Stimulated activated CD8-positive, alpha-beta memory T cell treated with anti-CD3 and anti-CD28 coated beads, Interleukin-4, amount 100 ng/mL, for 4 hours (primary cell): ENCODE data around the gene P2RY8.
A peak's percentile ranks its signal among the peaks of the same experiment; 100 is the strongest.
"Not testable (repeated sequence)": the region's sequence is repeated elsewhere in the genome, so short reads cannot be mapped to it uniquely, and the experiment has no call there.

Experiments used
- DNase-seq, 2 donors: peaks; one replicate each; pipeline ENCODE4 v3.0.0-alpha.2; 2020; ENCODE audit warnings: low read depth in 2 of 2, low spot score in 1 of 2

Gene P2RY8

GRCh38 chrX:1487401-1487800, 49.6 kb downstream of the P2RY8 start:
- DNase-seq, result no peak

- no peak for DNase-seq
Measured at GRCh38 chrX:1486749-1487361, 50.1 kb downstream of the P2RY8 start.

GRCh38 chrX:1486177-1486576, 50.8 kb downstream of the P2RY8 start:
- DNase-seq, result no peak

GRCh38 chrX:1485033-1485432, 52.0 kb downstream of the P2RY8 start:
- DNase-seq, result no peak

GRCh38 chrX:1484638-1485019, 52.4 kb downstream of the P2RY8 start:
- DNase-seq, result no peak

- DNase-seq, result no peak
Measured at GRCh38 chrX:1483843-1484637, 52.9 kb downstream of the P2RY8 start.

- not testable (repeated sequence) for DNase-seq
Measured at GRCh38 chrX:1482530-1482928, 54.5 kb downstream of the P2RY8 start.

- peak in 1 of 2 donors; percentile 41 for DNase-seq
Measured at GRCh38 chrX:1481636-1482529, 55.1 kb downstream of the P2RY8 start.

- DNase-seq, result no peak
Measured at GRCh38 chrX:1480082-1480785, 56.8 kb downstream of the P2RY8 start.

- DNase-seq, result no peak
Measured at GRCh38 chrX:1477801-1478458, 59.1 kb downstream of the P2RY8 start.

- no peak for DNase-seq
Measured at GRCh38 chrX:1477229-1477628, 59.8 kb downstream of the P2RY8 start.

- no peak for DNase-seq
Measured at GRCh38 chrX:1476682-1477081, 60.3 kb downstream of the P2RY8 start.

- DNase-seq, result no peak
Measured at GRCh38 chrX:1475881-1476280, 61.1 kb downstream of the P2RY8 start.

- DNase-seq, result no peak
Measured at GRCh38 chrX:1475481-1475880, 61.5 kb downstream of the P2RY8 start.

- not testable (repeated sequence) for DNase-seq
Measured at GRCh38 chrX:1474593-1474992, 62.4 kb downstream of the P2RY8 start.

- no peak for DNase-seq
Measured at GRCh38 chrX:1472975-1473374, 64.0 kb downstream of the P2RY8 start.

- peak; percentile 46 to 70 for DNase-seq
Measured at GRCh38 chrX:1468250-1468772, 68.7 kb downstream of the P2RY8 start.

GRCh38 chrX:1466971-1467561, 69.9 kb downstream of the P2RY8 start:
- peak in 1 of 2 donors; percentile 25 for DNase-seq

- DNase-seq, result no peak
Measured at GRCh38 chrX:1466232-1466661, 70.7 kb downstream of the P2RY8 start.
